ENCODE results near the gene WNT5B.
A peak's percentile ranks its signal among the peaks of the same experiment; 100 is the strongest.

WNT5B gene

DNA sequence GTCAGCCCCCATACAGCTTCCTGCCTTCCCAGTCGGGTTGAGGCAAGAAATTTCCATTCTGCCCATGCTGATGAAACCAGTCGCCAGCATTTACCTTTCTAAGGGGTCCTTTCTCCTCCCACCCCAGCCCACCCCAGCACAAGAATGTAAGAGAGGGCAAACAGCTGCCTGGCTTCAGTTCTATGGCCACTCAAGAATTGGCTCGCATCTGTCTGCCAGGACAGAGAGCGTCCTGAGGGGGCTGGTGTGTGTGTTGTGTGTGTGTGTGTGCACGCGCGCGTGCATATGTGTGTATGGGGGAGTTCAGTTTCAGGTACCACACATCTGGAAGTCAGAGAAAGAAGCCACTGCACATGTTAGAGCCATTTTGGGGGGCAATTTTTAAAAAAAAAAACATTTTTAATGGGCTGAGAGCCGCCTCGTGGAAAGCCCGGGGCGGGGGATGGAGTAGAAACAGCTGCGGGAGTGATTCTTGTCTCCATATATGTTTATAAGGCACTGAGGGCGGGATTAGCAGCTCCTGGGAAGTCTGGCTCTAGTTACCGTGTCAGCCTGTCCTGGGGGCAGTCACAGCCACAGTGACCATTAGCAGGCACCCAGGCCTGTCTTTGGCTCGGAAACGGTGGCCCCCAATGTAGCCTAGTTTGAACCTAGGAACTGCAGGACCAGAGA lies at the start of gene WNT5B:
WNT5B (plus strand) TSS at position 566 of the 672 bp plus-strand sequence. CDS start 2,124 bp downstream, outside the sequence.
- no peak for DNase-seq

GRCh38 chr12:1579651-1580435 lies 49.2 kb upstream of the WNT5B start:
- no peak for DNase-seq

GRCh38 chr12:1580526-1580925 lies 48.5 kb upstream of the WNT5B start:
- DNase-seq, result no peak

GRCh38 chr12:1581973-1582708 lies 46.9 kb upstream of the WNT5B start:
- no peak for DNase-seq

GRCh38 chr12:1582709-1583050 lies 46.4 kb upstream of the WNT5B start:
- DNase-seq, result no peak

DNA sequence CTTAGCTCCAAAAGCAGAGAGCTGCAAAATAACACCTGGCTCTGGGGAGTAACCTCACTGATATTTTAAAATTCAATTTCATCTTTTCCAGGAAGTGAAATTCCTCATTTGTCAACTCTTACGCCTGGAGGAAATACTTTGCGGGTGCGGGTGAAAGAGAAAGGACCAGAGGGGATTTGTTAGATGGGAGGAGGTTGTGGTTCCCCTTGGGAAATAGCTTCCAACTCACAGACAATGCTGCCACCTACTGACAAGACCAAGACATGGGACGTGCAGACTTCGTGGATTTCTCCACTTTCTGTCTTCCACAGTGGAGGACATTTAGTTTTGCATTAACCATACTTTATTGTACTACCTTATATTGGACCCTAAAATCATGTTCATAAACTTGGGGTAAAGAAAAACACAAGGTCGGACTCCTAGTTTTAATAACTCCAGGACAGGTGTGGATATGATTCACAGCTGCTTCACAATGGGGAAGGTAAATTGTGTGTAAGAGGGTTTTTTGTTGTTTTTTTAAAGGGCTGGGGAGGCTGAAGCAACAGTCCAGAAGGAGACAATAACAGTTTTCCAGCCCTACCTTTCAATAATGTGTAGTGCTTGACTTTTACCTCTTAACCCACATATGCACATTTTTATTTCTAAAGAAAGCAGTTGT lies 45.5 kb upstream of the WNT5B start:
- peak in 33 of 51 donors; percentile 9 to 87 (median 46) for DNase-seq

DNA sequence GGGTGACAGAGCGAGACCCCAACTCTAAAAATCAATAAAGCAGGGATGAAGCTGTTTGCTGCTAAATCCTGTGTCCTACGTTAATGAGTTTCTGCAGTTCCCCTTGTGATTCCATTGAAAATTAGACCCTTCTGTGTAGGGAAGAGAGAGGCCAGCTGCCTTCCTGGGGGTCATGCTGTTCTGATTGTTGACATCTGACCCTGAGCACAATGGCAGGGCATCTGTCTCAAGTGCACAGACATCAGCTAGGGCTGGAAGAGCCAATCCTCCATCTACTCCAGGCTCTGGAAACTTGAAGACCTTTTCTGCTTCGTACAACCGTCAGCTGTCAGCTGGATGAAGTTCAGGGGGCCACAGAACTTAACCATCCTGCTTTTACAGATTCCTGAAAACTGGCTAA lies 44.7 kb upstream of the WNT5B start:
- no peak for DNase-seq

DNA sequence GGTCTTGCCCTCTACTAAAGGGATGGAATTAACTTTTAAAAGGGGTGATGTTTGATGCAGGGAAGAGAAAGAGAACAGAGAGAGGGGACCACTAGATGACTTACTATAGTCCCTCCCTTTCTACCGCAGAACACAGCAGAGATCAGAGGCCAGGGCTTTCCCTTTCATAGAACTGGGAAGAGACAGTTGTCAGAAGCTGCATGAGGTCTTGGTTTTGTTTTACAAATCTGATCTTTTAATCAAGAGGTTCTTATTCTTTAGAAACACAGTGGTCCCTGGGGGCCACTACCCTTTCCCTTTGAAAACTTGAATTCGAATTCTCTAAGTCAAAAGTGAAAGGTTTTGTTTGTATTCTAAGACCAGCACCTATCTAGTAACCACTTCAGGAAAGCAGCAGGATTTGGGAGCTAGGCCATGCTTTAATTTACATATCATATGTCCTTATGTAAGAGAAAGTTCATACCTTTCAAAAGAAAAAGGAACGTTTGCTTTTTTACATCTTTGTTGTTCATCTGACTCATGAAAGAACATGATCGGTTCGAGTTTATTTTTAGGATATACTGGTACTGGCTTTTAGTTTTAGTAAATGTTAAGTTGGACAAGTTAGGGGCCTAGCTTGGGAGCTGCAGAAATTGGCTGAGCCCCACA lies 41.0 kb upstream of the WNT5B start:
- peak in 1 of 51 donors; percentile 15 for DNase-seq

DNA sequence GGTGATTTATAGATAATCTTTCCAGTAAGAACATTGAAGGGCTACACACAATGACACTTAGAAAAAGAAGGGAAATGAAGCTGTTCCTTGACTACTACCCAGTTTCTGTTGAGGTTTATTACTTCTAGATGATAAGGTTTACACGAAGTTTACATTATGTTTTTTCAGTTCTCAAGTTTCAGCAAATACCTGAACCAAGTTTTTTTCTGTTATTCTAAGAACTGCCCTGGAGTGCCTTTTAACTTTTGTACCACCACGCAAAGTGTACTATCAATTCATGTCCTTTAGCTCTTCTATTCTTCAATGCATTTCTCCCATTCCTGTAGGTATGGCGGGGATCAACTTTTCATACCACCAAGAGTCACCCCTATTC lies 40.5 kb upstream of the WNT5B start:
- DNase-seq, result no peak

DNA sequence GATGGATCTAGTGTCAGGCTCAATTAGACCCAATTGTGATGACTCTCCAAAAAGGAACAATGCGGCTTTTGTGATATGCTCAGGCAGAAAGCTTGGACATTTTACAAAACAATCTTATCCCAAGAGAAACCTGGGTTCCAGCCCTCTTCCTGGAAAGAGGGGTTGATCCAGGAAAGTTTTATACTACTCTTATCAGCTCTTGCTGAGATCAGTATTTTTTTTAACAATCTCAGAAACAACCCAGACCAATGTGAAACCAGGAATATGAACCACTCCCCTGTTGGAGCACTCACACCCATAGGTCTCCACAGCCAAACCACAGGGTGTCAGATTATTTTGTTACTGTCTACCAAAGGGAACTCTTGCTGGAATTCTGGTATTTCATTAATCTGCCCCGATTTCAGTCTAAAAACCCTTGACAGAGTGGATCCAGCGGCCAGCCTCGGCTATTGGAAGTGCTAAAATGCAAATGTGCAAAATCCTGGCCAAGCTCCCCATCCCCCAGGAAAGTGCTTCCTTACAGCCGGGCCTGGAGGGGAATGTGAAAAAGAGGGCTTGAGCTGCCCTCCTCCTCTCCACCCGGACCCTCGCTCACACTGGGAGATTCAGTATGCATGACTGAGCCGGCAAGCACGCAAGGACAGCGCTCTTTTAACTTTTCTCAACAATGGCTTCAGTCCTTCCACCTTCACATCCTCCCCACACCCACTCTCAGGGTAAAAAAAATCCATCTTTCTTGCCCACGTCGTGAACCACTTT lies 38.6 kb upstream of the WNT5B start:
- peak in 32 of 51 donors; percentile 8 to 79 (median 44) for DNase-seq

GRCh38 chr12:1591034-1591433 lies 38.0 kb upstream of the WNT5B start:
- no peak for DNase-seq

GRCh38 chr12:1591543-1591942 lies 37.5 kb upstream of the WNT5B start:
- DNase-seq, result peak in 2 of 51 donors; percentile 31 to 47

DNA sequence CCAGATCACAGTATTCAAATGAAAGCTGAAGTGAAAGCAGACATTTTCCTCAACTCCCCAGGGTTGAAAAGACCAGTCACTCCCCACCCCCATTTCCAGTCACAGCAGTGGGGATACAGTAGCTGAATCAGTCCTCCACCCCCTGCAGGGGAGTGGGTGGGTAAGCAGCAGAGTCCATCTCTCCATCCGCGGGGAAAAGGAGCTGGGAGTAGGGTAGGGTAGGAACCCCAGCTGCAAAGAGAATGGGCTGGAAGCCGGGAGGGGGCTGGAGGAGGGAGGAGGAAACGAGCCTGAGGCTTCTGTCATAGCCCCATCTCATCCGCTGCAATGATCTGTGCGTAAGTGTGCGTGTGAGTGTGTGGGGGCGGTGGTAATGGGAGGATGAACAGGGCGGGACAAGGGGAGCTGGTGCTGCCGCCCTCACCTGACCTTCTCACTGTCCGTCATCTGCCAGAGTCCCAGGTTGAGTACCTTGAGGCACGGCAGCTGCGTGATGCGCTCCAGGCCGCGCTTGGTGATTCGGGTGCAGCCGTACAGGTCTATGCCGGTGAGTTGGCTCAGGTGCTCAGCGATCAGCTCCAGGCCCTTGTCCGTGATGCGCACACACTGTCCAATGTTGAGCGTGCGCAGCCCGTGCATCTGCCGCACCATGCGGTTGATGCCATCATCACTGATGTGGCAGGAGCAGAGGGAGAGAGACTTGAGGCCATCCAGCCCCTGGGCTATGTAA lies 36.4 kb upstream of the WNT5B start:
- DNase-seq, result peak in 26 of 51 donors; percentile 22 to 66 (median 42)

GRCh38 chr12:1593174-1594005 lies 35.6 kb upstream of the WNT5B start:
- DNase-seq, result peak in 17 of 51 donors; percentile 21 to 78 (median 48)

GRCh38 chr12:1594006-1594260 lies 35.1 kb upstream of the WNT5B start:
- DNase-seq, result peak in 10 of 51 donors; percentile 37 to 69 (median 51)

DNA sequence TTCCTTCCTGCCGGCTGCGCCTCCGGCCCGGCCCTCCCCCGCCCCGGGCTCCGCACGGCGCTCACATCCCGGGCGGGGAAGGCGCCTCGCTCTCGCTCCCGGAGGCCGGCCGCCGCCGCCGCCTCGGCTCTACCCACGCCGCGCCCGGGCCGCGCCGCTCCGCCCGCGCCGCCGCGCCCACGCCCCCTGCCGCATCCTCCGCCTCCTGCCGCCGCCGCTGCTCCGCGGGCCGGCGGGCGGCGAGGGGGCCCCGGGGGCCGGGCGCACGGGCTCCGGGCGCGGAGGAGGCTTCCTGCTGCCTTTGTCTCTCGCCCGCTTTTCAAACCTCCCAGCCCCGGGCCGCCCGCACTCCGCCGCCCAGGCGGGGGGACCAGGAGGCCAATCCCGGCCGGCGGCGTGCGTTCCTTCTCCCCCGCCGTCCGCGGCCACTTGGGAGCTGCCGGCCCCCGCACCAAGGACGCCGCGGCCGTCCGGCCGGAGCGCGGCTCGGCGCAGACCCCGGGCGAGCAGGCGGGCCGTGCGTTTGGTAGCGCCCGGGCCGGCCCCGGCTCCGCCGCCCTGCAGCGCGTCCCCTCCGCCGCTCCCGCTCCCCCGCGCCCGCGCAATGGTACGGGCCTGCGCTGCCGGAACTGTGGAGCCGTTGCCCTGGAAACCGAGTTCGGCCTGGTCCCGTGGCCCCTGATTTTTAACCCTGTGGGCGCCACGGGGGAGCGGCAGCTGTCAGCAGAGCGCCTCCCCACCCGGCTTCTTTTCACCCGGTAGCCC lies 34.6 kb upstream of the WNT5B start, which contains the start of gene FBXL14:
FBXL14 (minus strand) TSS at position 321 of the 765 bp plus-strand sequence. CDS start 515 bp downstream, outside the sequence.
- peak; percentile 51 to 94 (median 85) for DNase-seq

- DNase-seq, result peak in 16 of 51 donors; percentile 20 to 92 (median 34)
Observed at GRCh38 chr12:1595026-1595561, 33.9 kb upstream of the WNT5B start.

All from hypothalamus (tissue), 51 donors.